ENCODE measurements around the gene HNF1A. TPM values are rescaled to one million over a fixed set of nuclear protein-coding genes. Genes with fewer than 3 reads are reported as not detected.

Gene HNF1A
- total and polyA plus RNA-seq, 2 of the 13 experiments (the other 11 are each of a cell fraction or from before 2014, with no cell fraction given), result 13.4 to 34.7 TPM

DNA sequence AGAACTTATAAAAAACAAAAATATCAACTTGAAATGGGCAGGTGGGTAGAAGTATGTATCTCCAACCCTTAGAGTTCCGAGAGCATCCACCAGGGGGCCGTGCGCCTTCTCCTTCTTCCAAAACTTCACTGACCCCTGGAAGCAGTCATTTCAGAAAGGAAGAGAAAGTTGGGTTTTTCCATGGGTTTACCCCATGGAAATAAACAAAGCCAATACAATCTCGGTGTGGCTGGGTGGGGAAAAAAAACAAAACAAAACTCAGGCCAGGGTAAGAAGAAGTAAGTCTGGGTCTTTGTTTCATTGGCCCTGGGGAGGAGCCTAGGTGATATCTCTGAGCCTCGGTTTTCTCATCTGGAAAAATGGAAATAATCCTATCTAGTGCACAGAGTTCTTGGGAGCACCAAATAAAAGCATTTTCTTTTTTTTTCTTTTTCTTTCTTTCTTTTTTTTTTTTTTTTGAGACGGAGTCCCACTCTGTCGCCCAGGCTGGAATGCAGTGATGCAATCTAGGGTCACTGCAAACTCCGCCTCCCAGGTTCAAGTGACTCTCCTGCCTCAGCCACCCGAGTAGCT lies 33.6 kb upstream of the HNF1A start:
- no TSS peak for BruUV-seq (replicated peaks)
- POLR2A ChIA-PET, result interaction anchor here (0.7 to 1.4 kb wide), 4 partner anchors 9 to 48 kb away, joined by 3 to 4 read pairs (median 4); partner anchors contain the start of gene HNF1A
- in situ Hi-C loops (cut with HindIII; ENCODE audit: extremely low pct_ligation_motif_present, low pct_unique_long_range_greater_than_20kb) (no loop called here), intact Hi-C loops (cut with micrococcal nuclease; ENCODE audit: unreplicated experiment) (loop anchor here (5.0 kb wide), 1 partner anchor 37 kb away; no protein-coding TSS in a partner anchor)
- no peaks in the 10 kb centered on the region for H3K9me3 ChIP-seq (ENCODE audit: low read length)
- peak; percentile 34 for FAIRE-seq
- DNase-seq (ENCODE audit: low spot score), result no peak
- no peaks in the 10 kb centered on the region for H3K79me2 ChIP-seq (ENCODE audit: insufficient read depth, low read length)
- 0 out of 2 replicates have a peak, but pooled peaks cover 3% of the 10 kb centered on the region for H4K20me1 ChIP-seq (ENCODE audit: insufficient read depth, low read length)
- peaks cover 51% of the 10 kb centered on the region for H3K4me1 ChIP-seq (ENCODE audit: insufficient read depth, low read length)
- 8% methylated on average over 9 of the region's 9 CpGs for WGBS (ENCODE audit: low lambda C conversion rate)
- no peaks in the 10 kb centered on the region for H3K36me3 ChIP-seq (replicated peaks in 1 of 2; ENCODE audit: control insufficient read depth in 1 of 2, insufficient read depth in 2 of 2, low read length in 2 of 2)
- CTCF ChIA-PET (ENCODE audit: low intra/inter-chr PET ratio, low total read pairs), result interaction anchor here (1.1 to 1.7 kb wide), 3 partner anchors 27 to 361 kb away, joined by 3 to 12 read pairs (median 6); no protein-coding TSS in a partner anchor
- peak; percentile 70 for ATAC-seq
- no peaks in the 10 kb centered on the region for H3K27me3 ChIP-seq (ENCODE audit: control insufficient read depth in 1 of 2, insufficient read depth in 2 of 2, low read length in 2 of 2)
- peak overlapping the region; percentile 65 for H3K4me2 ChIP-seq (ENCODE audit: low read depth, low read length)
- H3K4me3 ChIP-seq (replicated peaks in 1 of 3; ENCODE audit: insufficient read depth in 1 of 3, low read depth in 2 of 3, low read length in 3 of 3), result peak overlapping the region in 2 of 3 experiments; percentile 13 to 33; a peak in 2 of 6 replicates
- H3K27ac ChIP-seq (ENCODE audit: extremely low read length, insufficient read depth, low read length), result no peak overlapping the region
- no peak overlapping the region for H3K9ac ChIP-seq (ENCODE audit: insufficient read depth, low read depth, low read length)
- peak overlapping the region; percentile 22 for H2AFZ ChIP-seq (ENCODE audit: low read length)
- TF ChIP-seq CEBPG (CRISPR knock-in tag; IDR thresholded peaks at IDR 0.05) (peak; percentile 68), HHEX (CRISPR knock-in tag; IDR thresholded peaks at IDR 0.05) (no peak), TEAD3 (CRISPR knock-in tag; optimal IDR thresholded peaks at IDR 0.05; ENCODE audit: borderline replicate concordance) (peak; percentile 45), CREM (IDR thresholded peaks at IDR 0.05) (no peak), CREM (CRISPR knock-in tag; IDR thresholded peaks at IDR 0.05) (no peak), STAG1 (CRISPR knock-in tag; IDR thresholded peaks at IDR 0.05) (peak; percentile 58), ZNF510 (CRISPR knock-in tag; IDR thresholded peaks at IDR 0.05; ENCODE audit: low read depth) (no peak), JDP2 (CRISPR knock-in tag; IDR thresholded peaks at IDR 0.05; ENCODE audit: borderline replicate concordance) (no peak), ATF7 (IDR thresholded peaks at IDR 0.05) (no peak), ATF7 (CRISPR knock-in tag; IDR thresholded peaks at IDR 0.05) (no peak), PPARG (CRISPR knock-in tag; conservative IDR thresholded peaks at IDR 0.05) (no peak), LCORL (IDR thresholded peaks at IDR 0.05) (no peak), LCORL (CRISPR knock-in tag; IDR thresholded peaks at IDR 0.05) (peak; percentile 24; the same call in 1 of the 2 replicates), ZNF503 (CRISPR knock-in tag; IDR thresholded peaks at IDR 0.05) (no peak), SALL1 (CRISPR knock-in tag; IDR thresholded peaks at IDR 0.05) (no peak), ZBTB46 (CRISPR knock-in tag; IDR thresholded peaks at IDR 0.05; ENCODE audit: borderline replicate concordance) (no peak), SMC3 (IDR thresholded peaks at IDR 0.05; ENCODE audit: low read length) (peak; percentile 72), MED13 (CRISPR knock-in tag; IDR thresholded peaks at IDR 0.05) (no peak), RAD21 (CRISPR knock-in tag; IDR thresholded peaks at IDR 0.05) (peak; percentile 46; the same call in 1 of the 2 replicates), ZNF629 (CRISPR knock-in tag; conservative IDR thresholded peaks at IDR 0.05) (peak; percentile 35), NR2F6 (IDR thresholded peaks at IDR 0.05) (peak; percentile 51; the same call in 1 of the 2 replicates), NR2F6 (CRISPR knock-in tag; IDR thresholded peaks at IDR 0.05) (no peak), ZBTB7A (CRISPR knock-in tag; IDR thresholded peaks at IDR 0.05) (no peak)
- TF ChIP-seq, protein P1, sequence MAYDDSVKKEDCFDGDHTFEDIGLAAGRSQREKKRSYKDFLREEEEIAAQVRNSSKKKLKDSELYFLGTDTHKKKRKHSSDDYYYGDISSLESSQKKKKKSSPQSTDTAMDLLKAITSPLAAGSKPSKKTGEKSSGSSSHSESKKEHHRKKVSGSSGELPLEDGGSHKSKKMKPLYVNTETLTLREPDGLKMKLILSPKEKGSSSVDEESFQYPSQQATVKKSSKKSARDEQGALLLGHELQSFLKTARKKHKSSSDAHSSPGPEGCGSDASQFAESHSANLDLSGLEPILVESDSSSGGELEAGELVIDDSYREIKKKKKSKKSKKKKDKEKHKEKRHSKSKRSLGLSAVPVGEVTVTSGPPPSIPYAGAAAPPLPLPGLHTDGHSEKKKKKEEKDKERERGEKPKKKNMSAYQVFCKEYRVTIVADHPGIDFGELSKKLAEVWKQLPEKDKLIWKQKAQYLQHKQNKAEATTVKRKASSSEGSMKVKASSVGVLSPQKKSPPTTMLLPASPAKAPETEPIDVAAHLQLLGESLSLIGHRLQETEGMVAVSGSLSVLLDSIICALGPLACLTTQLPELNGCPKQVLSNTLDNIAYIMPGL (CRISPR knock-in tag; IDR thresholded peaks at IDR 0.05; ENCODE audit: borderline replicate concordance in 1 of 2, low read depth in 1 of 2), result peak in 1 of 2 experiments; percentile 18; a peak in 1 of 4 replicates

Measured in HepG2 (cell line).